Large intestine (tissue), 3 donors: ENCODE results near the gene DEXI. TPM values are rescaled to one million over a fixed set of nuclear protein-coding genes. Genes with fewer than 3 reads are reported as not detected.
"Not testable (repeated sequence)": the region's sequence is repeated elsewhere in the genome, so short reads cannot be mapped to it uniquely, and the experiment has no call there.

ENCODE experiments used
- DNase-seq, 2 donors: peaks; one replicate each; pipeline versions ENCODE4 v3.0.0 to v3.0.0-alpha.2; 2013
- H3K27ac ChIP-seq: one replicate; pipeline ENCODE4 v1.5.1; 2013; ENCODE audit warnings: low read length
- H3K27me3 ChIP-seq: 2 replicates; pipeline ENCODE4 v1.6.1; 2013; ENCODE audit warnings: low read length; ENCODE audit not compliant: control insufficient read depth, insufficient read depth
- H3K36me3 ChIP-seq: 2 replicates; pipeline ENCODE4 v1.6.1; 2013; ENCODE audit warnings: low read length; ENCODE audit not compliant: control insufficient read depth, insufficient read depth
- H3K4me1 ChIP-seq: one replicate; pipeline ENCODE4 v1.6.1; 2013; ENCODE audit warnings: low read length; ENCODE audit not compliant: control insufficient read depth, insufficient read depth
- H3K4me3 ChIP-seq: one replicate; pipeline ENCODE4 v1.5.1; 2013; ENCODE audit warnings: low read length
- H3K9me3 ChIP-seq: one replicate; pipeline ENCODE4 v1.6.1; 2013; ENCODE audit warnings: mild to moderate bottlenecking, low read depth, low read length, moderate library complexity; ENCODE audit not compliant: control insufficient read depth
- WGBS: methylation state at CpG from one replicate; pipeline ENCODE4 v1.1.5; 2013; ENCODE audit warnings: low lambda C conversion rate; ENCODE audit not compliant: insufficient coverage; 5-methylcytosine and 5-hydroxymethylcytosine counted together
- polyA plus RNA-seq: library from polyadenylated mRNA; unstranded; fragments of 120-200 nt; gene quantifications from one replicate; pipeline ENCODE4 v1.2.1, GENCODE V29; 2013

The DEXI gene
- polyA plus RNA-seq, 1 donor = 31.8 TPM

DNA sequence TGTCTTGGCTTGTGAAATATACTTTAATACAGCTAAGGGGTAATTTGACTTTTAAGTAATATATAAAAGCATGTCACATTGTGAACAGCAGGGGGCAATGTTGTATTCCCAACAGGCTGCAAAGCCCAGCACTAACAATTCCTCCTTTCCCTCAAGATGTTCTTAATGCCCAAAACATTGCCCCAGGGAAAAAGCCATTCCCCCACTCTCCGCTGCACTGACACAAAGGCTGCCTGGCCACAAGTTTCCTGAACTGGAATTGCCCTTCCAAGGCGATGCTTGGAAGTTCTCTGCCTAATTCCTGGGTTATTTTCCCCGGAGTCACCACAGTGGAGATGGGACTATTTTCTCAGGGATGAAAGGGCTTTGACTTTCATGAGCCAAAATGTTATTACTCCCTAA, 29.3 kb upstream of the DEXI start:
- no peak overlapping the region for H3K27ac ChIP-seq
- H3K9me3 ChIP-seq = no peaks in the 10 kb centered on the region
- 20% methylated on average over 1 of the region's 3 CpGs for WGBS
- H3K36me3 ChIP-seq = peaks cover 24% of the 10 kb centered on the region
- peak; percentile 45 to 56 for DNase-seq
- H3K4me3 ChIP-seq = no peak overlapping the region
- no peaks in the 10 kb centered on the region for H3K27me3 ChIP-seq
- H3K4me1 ChIP-seq = no peaks in the 10 kb centered on the region

DNA sequence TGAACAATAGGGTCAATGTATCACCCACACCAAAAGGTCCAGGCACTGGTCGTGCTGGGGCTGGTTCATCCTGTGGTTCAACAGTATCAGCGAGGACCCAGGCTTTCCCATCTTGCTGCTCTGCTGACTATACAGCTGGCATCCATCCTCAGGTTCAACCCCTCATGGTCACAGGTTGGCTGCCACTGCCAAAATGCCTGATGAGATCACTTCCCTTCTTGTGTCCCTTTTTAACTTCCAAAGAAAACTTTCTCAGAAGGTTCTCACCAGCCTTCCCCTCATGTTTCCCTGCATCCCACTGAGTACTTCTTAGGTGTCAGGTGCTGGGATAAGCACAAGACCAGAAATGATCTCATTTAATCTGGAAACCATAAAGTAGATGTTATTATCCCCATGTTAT, 27.8 kb upstream of the DEXI start:
- H3K4me1 ChIP-seq = no peaks in the 10 kb centered on the region
- no peak for DNase-seq
- no peak overlapping the region for H3K27ac ChIP-seq
- H3K27me3 ChIP-seq = no peaks in the 10 kb centered on the region
- H3K4me3 ChIP-seq = no peak overlapping the region
- H3K9me3 ChIP-seq = no peaks in the 10 kb centered on the region
- no CpG with 5 or more reads among the region's 2 CpGs for WGBS
- H3K36me3 ChIP-seq = peaks cover 27% of the 10 kb centered on the region

DNA sequence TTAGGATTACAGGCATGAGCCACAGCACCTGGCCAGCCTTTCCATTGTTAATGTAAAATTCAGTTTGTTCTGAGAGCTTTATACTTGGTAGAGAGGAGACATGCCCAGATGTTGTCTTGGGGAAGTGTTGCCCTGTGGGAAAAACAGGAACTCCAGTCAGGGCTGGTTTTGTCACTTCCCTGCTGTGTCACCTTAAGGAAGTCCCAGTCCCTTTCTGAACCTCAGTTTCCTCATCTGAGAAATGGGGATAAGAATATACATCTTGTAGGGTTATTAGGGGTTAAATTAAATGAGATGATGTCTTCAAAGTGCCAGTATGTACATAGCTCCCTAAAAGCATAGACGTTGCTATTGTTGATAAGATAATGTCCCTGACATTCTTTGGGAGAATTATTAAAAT, 27.3 kb upstream of the DEXI start:
- H3K9me3 ChIP-seq = no peaks in the 10 kb centered on the region
- no peaks in the 10 kb centered on the region for H3K4me1 ChIP-seq
- H3K4me3 ChIP-seq = no peak overlapping the region
- H3K27ac ChIP-seq = no peak overlapping the region
- no CpG with 5 or more reads among the region's 1 CpG for WGBS
- DNase-seq = no peak
- no peaks in the 10 kb centered on the region for H3K27me3 ChIP-seq
- H3K36me3 ChIP-seq = peaks cover 27% of the 10 kb centered on the region

DNA sequence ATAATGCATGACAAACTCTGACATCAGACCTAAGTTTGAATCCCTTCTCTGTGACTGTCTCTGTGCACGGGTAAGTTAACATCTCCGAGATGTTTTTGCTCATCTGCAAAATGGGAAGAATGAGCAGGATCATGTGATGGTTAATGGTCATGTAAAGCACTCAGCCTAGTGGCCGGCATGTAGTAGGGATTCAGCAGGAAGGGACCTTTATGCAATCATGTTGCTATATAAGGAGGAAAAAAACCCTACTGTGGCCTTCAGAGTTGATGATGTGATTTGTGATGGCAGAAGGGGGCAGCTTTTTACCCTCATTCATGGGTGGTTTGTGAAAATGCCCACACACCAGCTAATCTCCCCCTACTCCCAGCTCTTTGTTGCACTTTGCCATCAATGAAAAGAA, 26.2 kb upstream of the DEXI start:
- no peak overlapping the region for H3K4me3 ChIP-seq
- H3K27me3 ChIP-seq = no peaks in the 10 kb centered on the region
- H3K9me3 ChIP-seq = no peaks in the 10 kb centered on the region
- DNase-seq = no peak
- no peak overlapping the region for H3K27ac ChIP-seq
- no CpG with 5 or more reads among the region's 3 CpGs for WGBS
- no peaks in the 10 kb centered on the region for H3K4me1 ChIP-seq
- H3K36me3 ChIP-seq = peaks cover 31% of the 10 kb centered on the region

DNA sequence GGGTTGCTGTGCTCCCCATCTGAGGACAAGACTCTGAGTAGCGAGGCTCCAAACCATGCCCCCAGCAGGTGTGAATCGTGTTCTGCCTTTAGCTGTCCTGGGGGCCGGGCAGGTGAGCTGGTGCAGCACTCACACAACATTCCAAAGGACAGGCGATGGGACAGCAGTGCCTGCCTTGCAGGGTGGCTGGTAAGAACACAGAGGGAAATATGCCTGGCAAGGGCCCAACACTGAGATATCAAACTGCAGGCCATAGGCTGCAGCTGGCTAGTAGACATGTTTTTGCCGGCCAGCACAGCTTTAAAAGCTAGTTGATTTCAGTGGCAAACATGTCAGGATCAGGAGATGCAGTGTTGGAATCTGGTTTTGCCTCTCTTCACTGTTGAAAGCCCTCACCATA, 25.7 kb upstream of the DEXI start:
- H3K27ac ChIP-seq = no peak overlapping the region
- no peak overlapping the region for H3K4me3 ChIP-seq
- peaks cover 31% of the 10 kb centered on the region for H3K36me3 ChIP-seq
- no CpG with 5 or more reads among the region's 5 CpGs for WGBS
- H3K9me3 ChIP-seq = no peaks in the 10 kb centered on the region
- DNase-seq = no peak
- H3K27me3 ChIP-seq = no peaks in the 10 kb centered on the region
- no peaks in the 10 kb centered on the region for H3K4me1 ChIP-seq

DNA sequence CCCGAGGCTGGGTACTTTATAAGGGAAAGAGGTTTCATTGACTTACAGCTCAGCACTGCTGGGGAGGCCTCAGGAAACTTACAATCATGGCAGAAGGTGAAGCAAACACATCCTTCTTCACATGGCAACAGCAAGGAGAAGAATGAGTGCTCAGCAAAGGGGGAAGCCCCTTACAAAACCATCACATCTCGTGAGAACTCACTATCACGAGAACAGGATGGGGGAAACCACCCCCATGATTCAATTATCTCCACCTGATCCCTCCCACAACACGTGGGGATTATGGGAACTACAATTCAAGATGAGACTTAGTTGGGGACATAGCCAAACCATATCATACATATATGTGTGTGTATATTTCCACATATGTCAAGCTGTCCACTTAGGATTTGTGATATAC, 24.3 kb upstream of the DEXI start:
- H3K4me3 ChIP-seq, H3K27ac ChIP-seq, DNase-seq, H3K4me1 ChIP-seq, H3K27me3 ChIP-seq, H3K9me3 ChIP-seq: not testable (repeated sequence)
- WGBS = no CpG with 5 or more reads among the region's 4 CpGs
- peaks cover 34% of the 10 kb centered on the region for H3K36me3 ChIP-seq

DNA sequence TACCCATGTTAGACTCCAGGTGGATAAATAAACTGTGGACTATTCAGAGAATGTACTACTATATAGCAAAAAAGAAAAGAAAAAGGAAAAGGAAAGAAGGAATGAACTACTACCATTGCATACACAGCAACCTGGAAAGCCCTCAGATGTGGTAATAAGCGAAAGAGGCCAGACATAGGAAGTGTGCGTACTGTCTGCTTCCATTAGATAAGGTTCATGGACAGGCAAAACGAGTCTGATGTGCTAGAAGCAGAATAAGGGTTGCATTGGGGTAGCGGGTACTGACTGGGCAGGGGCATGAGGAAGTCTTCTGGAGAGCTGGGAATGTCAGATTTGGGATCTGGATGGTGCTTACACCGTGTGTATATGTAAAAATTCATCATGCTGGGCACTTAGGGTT, 23.9 kb upstream of the DEXI start:
- H3K27me3 ChIP-seq = no peaks in the 10 kb centered on the region
- WGBS = no CpG with 5 or more reads among the region's 5 CpGs
- no peaks in the 10 kb centered on the region for H3K9me3 ChIP-seq
- H3K27ac ChIP-seq = no peak overlapping the region
- peaks cover 33% of the 10 kb centered on the region for H3K36me3 ChIP-seq
- no peaks in the 10 kb centered on the region for H3K4me1 ChIP-seq
- H3K4me3 ChIP-seq = no peak overlapping the region
- no peak for DNase-seq

DNA sequence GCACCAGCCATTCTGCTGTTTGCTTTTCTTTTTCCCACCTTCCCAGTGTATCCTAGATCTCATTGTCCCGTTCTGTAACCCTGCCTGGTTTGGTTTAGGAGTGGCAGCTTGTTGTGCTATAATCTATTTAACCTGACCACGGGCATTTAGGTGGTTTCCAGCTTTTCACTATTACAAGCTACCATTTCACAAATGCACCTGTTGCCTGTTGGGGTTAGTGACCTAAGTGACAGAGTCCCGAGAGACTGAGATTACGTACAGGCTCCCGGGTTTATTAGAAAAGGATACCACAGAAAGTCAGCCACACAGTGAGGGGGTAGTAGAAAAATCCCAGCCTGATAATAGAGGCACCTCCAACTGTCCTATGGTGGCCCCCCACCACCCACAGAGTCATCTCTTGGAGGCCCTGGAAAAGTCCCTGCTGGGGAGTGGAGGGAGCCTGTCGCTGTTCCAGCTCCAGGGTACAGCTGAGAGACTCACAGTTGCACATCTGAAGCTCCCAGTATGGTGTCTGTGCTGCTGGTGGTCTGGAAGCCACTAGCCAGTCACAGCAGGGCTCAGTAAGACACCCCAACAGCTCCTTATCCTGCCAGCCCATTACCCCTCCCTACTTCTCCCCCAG, 23.3 kb upstream of the DEXI start:
- no peak for DNase-seq
- no CpG with 5 or more reads among the region's 6 CpGs for WGBS
- no peak overlapping the region for H3K4me3 ChIP-seq
- H3K4me1 ChIP-seq = no peaks in the 10 kb centered on the region
- H3K27me3 ChIP-seq = no peaks in the 10 kb centered on the region
- peaks cover 27% of the 10 kb centered on the region for H3K36me3 ChIP-seq
- no peak overlapping the region for H3K27ac ChIP-seq
- no peaks in the 10 kb centered on the region for H3K9me3 ChIP-seq

DNA sequence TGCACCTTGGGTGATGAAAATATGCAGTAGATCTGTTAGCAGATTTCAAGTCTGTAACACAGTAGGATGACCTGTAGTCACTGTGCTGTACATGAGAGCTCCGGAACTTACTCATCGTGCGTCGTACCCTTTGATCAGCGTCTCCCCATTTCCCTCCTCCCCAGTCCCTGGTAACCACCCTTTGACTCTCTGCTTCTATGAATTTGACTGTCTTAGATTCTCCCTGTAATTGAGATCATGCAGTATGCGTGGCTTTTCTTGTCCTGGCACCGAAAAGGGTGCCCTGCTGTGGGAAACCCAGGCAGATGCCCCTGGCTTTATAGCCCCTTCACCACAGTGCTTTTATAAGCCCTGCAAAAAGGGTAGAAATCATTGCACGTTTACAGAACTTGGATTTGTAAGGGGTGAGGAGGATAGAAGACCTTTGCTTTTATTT, 22.6 kb upstream of the DEXI start:
- H3K9me3 ChIP-seq = no peaks in the 10 kb centered on the region
- 60% methylated on average over 1 of the region's 8 CpGs for WGBS
- no peak for DNase-seq
- H3K36me3 ChIP-seq = peaks cover 24% of the 10 kb centered on the region
- H3K4me1 ChIP-seq = no peaks in the 10 kb centered on the region
- no peak overlapping the region for H3K27ac ChIP-seq
- no peaks in the 10 kb centered on the region for H3K27me3 ChIP-seq
- no peak overlapping the region for H3K4me3 ChIP-seq

DNA sequence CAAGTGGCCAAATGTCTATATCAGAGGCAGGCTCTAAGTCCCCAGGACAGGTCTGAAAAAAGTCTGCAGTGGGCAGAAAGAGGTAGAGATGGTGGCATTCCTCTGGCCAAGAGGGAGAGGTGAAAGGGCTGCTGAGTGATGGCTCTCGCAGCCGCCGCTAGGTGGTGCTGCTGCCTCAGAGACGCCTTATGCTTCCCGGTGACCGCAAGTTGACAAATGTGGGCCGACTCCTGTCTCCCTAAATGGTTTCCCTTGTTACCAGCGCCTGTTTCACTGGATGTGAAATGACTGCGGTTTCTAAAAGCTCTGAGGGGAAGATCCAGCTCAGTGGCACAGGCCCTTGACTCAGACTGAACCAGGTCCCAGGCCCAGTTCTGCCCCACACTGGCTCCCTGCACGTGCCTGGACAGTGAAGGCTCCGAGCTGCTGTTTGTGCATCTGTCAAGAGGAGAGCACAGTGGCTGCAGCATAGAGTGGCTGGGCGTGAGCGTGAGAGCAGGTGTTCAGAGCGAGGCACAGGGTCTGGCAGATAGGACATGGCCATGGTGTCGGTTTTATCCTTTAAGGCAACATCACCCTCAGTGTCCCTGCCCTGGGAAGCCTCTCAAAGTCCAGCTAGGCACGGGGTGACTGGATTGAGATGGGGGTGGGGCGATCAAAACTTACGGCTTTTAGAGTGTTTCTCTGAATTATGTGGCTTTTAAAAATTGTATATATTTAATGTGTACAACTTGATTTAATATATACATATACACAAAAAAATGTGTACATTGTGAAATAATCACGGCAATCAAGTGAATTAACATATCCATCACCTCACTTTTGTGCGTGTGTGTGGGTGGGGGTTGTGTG, 22.0 kb upstream of the DEXI start:
- WGBS = no CpG with 5 or more reads among the region's 20 CpGs
- Histone ChIP-seq H3K4me3 (no peak overlapping the region), H3K27me3 (no peaks in the 10 kb centered on the region), H3K4me1 (no peaks in the 10 kb centered on the region), H3K27ac (no peak overlapping the region), H3K36me3 (peaks cover 23% of the 10 kb centered on the region), H3K9me3 (no peaks in the 10 kb centered on the region)
- peak; percentile 61 to 73 for DNase-seq

DNA sequence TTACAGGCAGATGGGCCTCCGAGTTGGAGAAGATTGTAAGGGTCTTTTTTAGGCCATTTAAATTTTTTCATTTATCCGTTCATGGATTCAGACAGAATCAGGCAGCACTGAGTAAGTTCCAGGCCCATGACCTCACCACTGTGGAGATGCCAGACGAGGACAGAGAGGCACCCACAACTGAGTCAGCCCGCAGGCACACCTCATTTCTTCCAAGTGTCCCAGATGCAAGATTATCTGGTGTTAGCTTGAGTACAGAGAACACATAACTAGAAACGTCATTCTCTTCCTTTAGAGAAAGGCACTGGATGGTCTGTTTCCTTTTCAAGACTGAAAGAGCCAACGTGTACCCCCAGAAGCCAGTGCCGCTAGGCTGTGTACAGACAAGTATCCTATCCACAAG, 19.0 kb upstream of the DEXI start:
- Histone ChIP-seq H3K9me3 (no peaks in the 10 kb centered on the region), H3K4me1 (no peaks in the 10 kb centered on the region), H3K4me3 (no peak overlapping the region), H3K27me3 (no peaks in the 10 kb centered on the region), H3K27ac (no peak overlapping the region), H3K36me3 (peaks cover 28% of the 10 kb centered on the region)
- DNase-seq = no peak
- WGBS = 100% methylated on average over 1 of the region's 7 CpGs
